HL-60 (cell line): ENCODE results near the gene CLDN7.

Source experiments
- CTCF ChIP-seq: IDR thresholded peaks from one replicate; pipeline ENCODE4 v1.5.1; 2011; ENCODE audit warnings: low read length, control low read depth, inconsistent platforms; ENCODE audit not compliant: insufficient read depth
- REST ChIP-seq: IDR thresholded peaks from 2 replicates; pipeline ENCODE4 v1.6.1; 2012; ENCODE audit warnings: low read depth; ENCODE audit not compliant: insufficient replicate concordance
- SPI1 ChIP-seq: IDR thresholded peaks from 2 replicates; pipeline ENCODE4 v1.6.1; 2012; ENCODE audit warnings: low read depth, mild to moderate bottlenecking, borderline replicate concordance

- TF ChIP-seq CTCF (no peak), SPI1 (no peak), REST (no peak)
These were observed 40.8 kb downstream of the CLDN7 start for GRCh38 chr17:7221278-7222092.
